Left kidney (tissue), 2 donors: ENCODE data around the gene ARPC4. TPM values are rescaled to one million over a fixed set of nuclear protein-coding genes. Genes with fewer than 3 reads are reported as not detected.
"Not testable (repeated sequence)": the region's sequence is repeated elsewhere in the genome, so short reads cannot be mapped to it uniquely, and the experiment has no call there.

Experiments used
- DNase-seq: peaks from one replicate; pipeline ENCODE4 v3.0.0-alpha.2; 2013
- polyA plus RNA-seq: library from polyadenylated mRNA; unstranded; fragments of 120-200 nt; gene quantifications from one replicate; pipeline ENCODE4 v1.2.1, GENCODE V29; 2013; ENCODE audit not compliant: insufficient read length

Gene ARPC4
- polyA plus RNA-seq, 1 donor = 125 TPM

DNA sequence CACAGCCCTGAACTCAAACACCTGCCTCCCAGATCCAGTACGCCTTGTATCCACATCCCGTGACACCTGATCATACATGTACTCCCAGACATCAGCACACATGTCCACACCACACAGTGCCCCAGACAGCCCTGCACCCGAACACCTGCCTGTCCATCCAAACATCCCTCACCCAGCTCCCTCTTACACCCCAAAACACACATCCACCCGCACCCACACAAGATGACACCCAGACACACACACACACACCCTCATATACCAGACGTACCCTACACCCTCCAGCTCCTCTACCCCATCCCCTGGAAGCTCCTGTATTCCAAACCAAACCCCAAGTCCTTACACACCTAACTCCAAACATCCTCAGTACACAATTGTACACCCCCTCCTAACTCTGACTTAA, 23.9 kb upstream of the ARPC4 start:
- no peak for DNase-seq

DNA sequence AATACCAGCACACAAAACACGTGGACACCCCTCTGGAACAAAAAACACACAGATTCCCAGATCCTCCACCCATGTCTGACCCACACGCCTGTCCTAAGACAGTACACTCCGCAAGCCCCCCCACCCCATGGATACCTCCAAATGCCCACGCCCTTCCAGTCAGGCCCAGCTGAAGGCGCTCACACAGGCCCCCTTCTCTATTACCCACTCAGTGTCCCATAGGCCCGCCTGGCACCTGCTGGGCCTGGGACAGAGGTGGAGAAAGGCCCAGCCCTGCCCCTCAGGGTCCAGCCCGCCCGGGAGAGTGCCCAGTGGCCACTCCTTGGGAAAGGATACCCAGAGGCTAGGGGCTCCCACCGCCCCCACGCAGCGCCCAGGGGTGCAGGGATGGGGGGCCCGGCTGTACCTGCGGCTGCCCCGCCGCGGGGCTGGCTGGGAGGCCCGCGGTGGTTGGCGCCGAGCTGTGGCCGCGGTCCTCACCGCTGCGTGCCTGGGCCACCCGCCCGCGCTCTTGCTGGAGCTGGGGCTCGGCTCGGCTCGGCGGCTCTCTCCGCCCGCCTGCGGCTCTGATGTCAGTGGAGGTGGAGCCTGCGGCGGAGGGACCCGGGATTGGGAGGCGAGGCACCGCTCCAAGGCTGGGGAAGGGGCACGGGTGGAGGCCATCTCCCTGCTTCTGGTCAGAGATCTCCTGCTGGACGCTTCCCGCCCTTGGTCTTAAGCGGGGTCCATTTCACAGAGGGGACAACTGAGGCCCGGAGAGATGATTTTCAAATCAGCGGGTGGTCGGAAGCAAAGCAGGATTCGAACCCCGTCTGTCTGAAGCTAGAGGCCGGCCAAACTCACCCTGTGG, 23.2 kb upstream of the ARPC4 start, which contains the start of gene CAMK1:
Gene CAMK1, minus strand, starts transcription at position 522 of the 850 bp plus-strand sequence. CDS start 2,198 bp downstream, outside the sequence.
- DNase-seq = peak; percentile 75

DNA sequence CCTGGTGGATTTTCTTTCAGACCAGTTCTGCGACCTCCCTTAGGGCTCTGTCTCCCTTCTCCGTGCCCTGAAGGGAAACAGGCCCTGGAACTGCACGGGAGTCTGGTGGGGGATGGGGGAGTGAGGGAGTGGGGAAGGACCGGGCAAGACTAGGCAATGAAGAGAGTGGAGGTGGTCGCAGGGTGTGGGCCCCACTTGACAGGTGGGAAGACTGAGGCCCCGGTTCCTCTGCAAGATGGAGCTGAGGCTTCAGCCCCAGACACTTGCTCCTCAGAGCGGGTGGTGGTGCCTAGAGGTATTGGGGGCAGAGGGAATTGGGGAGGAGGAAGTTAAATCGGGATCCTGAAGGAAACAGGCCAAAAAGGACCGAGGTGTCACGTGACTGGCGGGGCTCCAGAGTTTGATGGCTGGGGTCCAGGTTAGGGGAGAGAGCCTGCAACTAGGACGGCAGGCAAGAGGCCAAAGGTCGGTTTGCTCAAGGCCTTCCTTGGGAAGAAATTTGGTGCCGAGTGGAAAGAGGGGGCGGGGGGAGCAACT, 22.5 kb upstream of the ARPC4 start:
- peak; percentile 59 for DNase-seq

DNA sequence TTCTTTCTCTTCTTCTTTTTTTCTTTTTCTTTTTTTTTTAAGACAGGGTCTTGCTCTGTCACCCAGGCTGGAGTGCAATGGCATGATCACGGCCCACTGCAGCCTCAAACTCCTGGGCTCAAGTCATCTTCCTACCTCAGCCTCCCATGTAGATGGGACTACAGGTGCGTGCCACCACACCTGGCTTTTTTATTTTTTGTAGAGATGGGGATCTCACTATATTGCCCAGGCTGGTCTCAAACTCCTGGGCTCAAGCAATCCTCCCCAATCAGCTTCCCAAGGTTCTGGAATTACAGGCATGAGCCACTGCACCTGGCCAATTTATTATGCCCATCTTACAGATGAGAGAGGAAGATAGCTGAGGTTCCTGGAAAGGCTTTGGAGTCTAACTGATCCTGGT, 21.9 kb upstream of the ARPC4 start:
- not testable (repeated sequence) for DNase-seq

DNA sequence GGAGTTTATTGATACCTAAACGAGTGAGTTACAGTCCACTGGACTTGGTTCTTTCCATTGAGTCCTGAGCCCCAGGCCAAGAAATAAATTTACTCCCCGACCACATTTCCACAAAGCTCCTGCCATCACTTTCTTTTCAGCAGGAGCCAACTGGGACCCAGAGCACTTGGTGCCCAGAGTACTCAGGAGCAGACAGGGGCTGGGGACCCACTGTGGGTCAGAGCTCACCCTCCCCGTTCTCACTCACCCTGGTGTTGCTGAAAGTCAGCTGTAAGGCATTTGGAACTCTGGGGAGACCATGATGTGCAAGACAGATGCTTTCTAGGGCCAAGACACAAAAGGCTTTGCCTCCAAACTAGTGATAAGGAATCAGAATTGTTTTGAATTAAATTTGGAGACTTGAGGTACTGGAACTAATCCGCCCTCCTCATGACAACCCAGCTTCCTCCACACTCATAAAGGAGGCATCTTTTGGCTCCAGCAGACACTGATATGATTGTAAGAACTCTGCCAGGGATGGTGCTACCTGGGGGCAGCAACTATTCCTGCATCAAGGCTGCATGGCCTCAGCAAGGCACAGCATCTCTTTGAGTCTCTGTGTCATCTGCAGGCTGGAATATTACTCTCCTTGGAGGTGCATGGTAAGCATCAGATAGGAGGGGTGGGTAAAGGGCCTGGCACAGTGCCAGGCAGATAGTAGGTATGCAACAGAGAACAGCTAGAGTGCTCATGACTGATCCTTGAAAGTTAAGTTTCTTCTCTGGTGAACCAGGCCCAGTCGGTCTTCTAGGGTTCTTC, 15.8 kb upstream of the ARPC4 start:
- DNase-seq = no peak

DNA sequence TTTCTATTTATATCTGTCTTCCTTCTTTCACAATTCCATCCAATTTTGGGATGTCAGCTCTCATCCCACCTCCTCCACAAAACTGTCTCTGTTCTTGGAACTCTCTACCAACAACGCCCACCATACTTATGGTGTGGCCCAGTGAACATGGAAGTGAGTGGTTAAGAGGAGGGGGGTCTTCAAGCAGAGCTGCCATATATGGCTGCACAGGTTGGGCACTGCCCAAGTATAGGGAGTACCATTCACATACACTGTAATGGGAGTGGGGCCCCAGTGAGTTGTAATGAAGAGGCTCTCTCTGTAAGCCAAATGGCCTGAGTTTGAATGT, 15.2 kb upstream of the ARPC4 start:
- DNase-seq = no peak

DNA sequence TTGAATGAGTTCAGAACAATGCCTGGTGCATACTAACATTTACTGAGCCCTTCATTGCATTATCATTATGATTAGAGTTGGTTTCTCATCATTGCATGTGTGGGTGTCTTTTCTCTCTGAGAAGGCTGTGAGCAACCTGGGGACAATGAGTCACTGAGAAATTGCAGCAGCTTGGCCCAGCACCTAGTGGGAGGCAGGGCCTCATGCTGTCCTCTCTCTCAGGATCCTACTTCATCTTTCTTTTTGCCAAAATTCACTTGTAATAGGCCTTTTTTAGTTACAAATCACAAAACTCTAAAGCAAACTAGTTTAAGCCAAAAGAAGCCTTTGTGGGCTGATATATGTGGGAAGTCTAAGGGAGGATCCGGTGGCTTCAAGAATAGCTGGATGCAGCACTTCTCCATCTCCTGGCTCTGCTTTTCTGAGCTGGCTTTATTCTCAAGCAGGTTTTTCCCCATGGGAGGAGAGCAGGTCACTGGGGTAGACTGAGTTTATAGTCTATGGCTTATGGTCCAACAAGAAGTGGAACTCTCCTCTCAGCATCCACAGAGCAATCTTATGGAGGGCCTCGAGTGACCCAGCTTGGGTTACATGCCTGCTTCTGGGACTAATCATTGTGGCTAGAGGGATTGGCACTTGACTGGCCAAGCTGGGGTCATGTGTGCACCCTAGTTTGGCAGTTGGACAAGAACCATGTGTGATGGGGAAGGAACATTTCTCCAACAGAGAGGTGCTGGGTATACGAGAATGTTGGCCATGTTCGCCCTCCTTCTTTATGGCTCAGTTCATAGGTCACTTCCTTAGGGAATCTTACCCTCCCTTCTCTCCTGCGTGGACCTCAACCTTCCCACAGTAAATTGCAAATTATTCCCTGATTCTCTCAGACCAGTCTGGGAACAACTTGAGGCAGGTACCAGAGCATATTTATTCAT, 14.5 kb upstream of the ARPC4 start:
- no peak for DNase-seq

DNA sequence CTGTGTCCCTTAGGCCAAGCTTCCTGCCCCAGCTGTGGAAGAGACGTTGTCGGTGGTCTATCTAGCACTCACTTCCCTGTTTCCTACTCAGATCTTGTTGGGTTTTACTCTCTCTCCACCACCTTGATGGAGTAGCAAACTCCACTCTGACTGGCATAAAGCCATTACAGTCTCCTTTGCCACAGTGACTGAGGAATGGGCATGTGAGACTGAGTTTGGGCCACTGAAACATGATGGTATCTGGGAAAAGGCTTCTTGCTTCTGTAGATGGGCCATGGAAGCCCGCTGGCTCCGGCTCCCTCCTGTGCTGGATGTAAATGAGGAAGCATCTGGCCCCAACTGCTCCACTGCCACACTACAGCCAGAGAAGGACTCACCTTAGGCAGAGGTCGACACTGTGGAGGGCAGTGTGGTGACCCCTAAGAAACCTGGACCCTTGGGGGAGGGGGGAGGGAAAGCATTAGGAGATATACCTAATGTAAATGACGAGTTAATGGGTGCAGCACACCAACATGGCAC, 13.7 kb upstream of the ARPC4 start:
- DNase-seq = no peak

DNA sequence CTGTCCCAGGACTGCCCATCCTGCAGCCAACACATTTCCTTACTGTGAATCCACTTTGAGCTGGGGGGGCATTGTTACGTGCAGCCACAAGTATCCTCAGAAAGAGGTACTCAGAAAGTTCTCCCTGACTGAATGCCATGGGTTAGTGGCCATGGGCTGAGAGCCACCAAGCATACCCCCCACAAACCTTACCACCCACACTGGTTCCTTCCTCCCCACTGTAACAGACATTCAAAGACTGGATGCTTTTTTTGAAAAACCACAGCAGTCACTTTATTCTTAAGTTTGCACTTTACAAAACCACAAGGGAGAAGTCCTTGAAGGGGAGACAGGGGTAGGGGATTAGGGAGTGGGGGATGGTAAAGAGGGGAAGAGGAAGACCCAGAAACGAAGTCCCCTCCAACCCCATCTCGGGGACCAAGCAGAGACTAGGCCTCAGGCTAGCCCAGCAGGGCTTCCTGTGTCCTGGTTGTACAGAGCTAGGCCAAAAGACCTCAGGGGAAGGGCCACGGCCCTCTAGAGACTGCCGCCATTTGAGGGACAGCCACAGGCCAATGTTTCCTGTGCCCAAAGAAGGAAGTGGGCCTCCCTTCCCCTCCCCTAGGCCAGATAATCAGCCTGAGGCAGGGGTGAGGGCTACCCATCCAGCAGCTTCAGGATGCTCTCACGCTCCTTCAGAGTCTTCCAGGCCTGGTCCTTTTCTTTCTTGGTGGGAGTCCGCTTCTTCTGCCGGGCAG, 13.0 kb upstream of the ARPC4 start:
- DNase-seq = no peak

DNA sequence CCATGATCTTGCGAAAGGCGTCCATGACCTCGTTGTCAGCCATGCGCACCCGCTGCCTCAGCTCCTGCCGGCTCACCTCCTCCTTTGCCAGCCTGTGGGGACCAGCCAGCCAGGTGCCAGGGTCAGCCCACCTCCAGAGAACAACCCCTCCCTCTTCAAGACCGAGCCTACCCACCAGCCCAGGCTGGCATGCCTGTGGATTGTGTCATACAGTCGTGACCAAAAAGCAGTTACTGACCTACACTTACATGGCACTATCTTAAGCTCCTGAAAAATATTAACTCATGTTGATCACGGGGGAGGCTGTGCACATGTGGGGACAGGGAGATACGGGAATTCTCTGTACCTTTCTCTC, 12.4 kb upstream of the ARPC4 start:
- DNase-seq = no peak

DNA sequence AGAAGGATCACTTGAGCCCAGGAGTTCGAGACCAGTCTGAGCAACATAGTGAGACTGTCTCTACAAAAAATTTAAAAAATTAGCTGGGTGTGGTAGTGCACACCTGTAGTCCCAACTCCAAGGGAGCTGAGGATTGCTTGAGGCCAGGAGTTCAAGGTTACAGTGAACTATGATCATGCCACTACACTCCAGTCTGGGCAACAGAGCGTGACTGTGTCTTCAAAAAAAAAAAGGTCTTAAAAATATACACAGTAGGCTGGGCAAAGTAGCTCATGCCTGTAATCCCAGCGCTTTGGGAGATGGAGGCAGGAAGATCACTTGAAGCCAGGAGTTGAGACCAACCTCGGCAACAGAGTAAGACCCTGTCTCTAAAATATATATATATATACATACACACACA, 12.0 kb upstream of the ARPC4 start:
- no peak for DNase-seq

DNA sequence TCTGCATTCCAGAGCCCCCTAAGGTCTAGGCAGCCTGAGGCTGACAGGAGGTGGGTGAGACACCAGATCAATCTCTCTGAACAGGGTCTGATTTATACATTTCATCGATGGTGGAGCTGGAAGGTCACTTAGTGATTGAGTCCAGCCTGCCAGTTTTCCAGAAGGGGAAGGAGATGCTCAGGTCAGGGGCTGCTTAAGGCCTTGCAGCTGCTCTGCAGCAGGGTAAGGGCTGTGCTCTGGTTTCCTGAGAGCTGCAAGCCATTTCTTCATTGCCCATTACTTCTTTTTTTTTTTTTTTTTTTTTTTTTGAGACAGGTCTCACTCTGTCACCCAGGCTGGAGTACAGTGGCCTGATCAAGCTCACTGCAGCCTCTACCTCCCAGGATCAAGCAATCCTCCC, 11.3 kb upstream of the ARPC4 start:
- no peak for DNase-seq

DNA sequence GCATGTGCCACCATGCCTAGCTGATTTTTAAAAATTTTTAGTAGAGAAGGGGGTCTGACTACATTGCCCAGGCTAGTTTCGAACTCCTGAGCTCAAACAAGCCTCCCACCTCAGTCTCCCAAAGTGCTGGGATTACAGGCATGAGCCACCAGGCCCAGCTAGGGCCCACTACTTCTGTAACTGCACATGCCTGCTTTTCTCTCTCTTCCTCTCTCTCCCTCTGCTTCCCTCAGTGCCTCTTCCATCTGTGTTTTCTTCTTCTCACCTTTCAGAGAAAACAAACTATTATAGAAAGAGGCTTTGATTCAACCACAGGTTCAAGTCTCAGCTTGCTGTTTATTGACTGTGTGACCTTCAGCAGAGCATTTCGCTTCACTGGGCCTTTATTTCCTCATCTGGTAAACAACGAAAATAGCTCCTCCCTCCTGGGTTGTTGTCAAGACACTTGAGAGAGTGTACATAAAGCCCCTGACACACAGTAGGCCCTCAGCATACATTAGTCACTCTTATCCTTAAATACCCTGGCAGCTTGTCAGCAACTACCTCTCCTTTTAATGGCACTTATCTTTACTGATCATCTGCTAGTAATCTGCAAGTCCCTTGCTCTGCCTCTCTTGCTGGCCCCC, 10.8 kb upstream of the ARPC4 start:
- no peak for DNase-seq

DNA sequence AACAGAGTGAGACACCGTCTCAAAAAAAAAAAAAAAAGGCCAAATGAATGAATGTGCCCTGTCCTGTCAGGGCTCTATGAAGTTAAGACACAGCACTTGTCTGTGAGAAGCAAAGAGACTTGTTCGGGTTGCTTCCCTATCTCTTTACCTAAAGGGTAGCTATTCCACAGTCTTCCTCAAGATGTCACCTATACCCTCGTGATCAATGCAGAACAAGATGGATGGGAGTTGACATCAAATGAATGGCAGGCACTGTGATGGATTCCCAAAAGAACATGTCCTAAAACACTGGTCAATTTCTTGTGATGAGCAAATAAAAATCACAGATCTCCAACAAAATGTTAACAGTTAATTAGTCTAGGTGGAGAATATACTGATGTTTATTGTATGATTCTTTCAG, 10.1 kb upstream of the ARPC4 start:
- no peak for DNase-seq

DNA sequence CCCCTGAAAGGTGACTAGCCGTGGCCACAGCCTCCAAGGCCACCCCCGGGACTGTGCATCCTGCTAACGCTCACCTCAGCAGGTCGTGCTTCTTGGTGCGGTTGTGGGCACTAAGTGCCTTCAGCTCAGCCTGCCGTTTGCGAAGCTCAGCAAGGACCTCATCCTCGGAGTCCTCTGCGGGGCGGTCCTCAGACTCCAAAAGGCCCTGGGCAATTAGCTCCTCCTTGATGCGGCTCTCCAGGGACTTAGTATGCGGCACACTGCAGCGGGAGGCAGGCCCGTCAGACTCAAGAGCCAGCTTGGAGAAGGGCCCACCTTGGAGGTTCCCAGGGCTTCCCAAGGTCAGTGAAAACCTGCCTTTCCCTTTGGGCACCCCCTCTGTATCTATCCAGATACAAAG, 8.9 kb upstream of the ARPC4 start:
- DNase-seq = no peak

DNA sequence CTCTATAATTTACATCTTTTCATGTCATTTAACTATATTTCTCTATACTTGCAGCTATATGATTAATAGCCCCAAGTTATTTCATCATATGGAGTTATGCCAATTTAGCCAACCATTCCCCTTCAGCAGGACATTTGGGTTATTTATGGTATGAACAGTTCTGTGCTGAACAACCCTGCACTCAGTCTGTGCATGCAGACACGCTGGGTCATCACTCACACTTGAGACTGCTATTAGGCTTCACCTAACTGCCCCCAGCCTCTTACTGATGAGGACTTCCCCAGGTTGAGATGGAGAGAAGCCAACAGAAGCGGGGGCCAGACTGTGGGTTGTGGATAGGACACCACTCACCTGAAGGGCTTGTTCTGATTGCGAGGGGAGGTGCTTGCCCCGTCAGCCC, 7.9 kb upstream of the ARPC4 start:
- no peak for DNase-seq

DNA sequence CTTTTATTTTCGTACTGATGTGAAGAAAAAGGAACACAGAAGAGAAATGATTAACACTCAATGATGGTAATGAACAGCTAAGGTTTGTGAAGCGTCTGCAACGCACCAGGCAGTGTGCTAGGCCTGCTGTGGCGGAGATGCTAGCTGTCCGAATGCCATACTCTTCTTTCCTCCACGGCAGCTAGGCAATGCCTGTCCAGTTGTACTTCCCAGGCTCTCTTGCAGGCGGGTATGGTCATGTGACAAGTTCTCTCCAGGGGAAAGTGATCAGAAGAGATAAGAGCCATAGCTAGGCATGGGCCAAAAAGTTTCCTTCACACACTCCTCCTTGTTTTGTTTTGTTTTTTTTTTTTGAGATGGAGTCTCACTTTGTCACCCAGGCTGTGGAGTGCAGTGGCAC, 7.3 kb upstream of the ARPC4 start:
- DNase-seq = no peak

DNA sequence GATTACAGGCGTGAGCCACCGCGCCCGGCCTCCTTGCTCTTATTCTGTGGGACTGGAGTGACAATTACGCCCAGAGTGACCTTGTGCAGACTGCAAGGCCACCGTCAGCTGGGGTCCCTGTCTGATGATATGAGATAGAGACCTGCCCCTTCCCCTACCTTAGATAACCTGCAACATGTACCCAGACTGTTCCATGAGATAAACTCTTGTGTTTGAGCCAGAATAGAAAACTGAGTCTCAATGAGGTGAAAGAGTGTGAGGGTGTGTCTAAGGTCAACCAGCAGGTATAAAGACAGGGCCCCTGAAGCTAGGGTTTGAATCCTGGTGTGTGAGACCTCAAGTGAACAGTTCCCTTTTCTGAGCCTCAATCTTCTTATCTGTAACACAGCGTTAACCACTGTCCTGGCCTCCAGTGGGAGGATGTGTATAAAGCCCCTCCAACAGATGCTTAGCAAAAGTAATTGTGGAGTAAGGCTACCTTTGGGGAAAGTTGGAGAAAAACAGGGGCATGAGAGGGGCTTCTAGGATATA, 6.6 kb upstream of the ARPC4 start:
- no peak for DNase-seq

DNA sequence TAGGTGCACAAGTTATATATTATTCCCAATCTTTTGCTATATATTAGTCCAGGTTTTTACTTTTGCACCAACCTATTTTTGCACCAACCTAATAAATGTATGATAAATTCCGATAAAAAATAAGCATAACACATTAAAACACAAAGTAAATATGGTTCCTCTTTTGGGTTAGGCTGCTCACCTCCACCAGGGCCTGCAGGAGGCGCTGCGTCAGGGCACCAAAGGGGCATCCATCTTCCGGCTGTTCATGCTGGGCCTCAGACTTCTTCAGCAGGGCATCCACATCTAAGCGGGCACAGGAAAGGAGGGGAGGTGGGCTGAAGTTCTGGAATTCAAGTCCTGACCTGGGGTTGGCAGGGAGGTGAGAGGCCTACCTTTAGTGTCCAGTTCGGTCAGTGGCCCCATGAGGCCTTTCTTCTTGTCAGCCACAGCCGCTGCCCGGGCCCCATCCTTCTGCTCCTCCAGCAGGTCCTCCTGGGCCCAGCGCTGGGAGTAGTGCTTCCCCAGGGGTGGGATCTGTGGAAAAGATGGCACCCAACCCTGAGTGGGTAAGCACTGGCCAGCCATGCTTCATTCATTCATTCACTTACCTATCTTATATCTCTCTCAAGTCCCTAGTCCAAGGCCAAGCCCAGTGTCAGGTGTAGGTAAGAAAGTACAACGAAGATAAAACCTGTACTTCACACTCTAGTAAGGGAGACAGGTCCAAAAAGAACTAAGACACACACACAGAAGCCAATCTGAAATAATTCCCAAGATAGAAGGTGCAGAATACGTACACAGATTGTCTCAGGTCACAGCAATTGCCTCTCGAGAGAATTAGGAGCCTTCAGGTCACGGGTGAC, 5.8 kb upstream of the ARPC4 start:
- no peak for DNase-seq

DNA sequence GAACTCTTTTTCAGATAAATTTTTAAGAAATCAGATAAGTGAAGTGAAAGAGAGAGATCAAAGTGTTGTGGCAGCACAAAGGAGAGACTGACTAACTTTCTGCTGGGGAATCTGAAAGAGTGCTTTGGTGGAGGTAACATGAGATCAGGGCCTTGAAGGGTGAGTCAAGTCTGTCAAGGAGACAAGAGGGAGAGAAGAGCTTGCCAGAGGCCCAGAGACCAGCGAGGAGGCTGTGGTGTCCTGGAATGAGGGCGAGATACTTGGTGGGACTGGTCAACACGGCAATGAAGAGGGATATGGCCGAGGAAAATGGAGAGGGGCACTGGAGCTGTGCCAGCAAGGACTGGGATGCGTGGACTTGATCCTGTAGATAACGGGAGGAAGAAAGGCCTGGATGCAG, 5.2 kb upstream of the ARPC4 start:
- DNase-seq = no peak
